T-helper 1 cell treated with Interleukin-12 subunit alpha and Interleukin-12 subunit beta and Interleukin-4 antibody, amounts not matched to agents 30 μg/mL and 1 μg/mL, for 36 hours (primary cell): ENCODE measurements around the gene UFD1.
A peak's percentile ranks its signal among the peaks of the same experiment; 100 is the strongest.

Source experiments
- H3K27ac Mint-ChIP-seq: one replicate; pipeline ENCODE4 v1.8.0; 2021; ENCODE audit warnings: mild to moderate bottlenecking, mixed read lengths
- H3K27me3 Mint-ChIP-seq: one replicate; pipeline ENCODE4 v1.8.0; 2021; ENCODE audit warnings: low read depth, mixed read lengths
- H3K36me3 Mint-ChIP-seq: one replicate; pipeline ENCODE4 v1.8.0; 2021; ENCODE audit warnings: low read depth, mixed read lengths
- H3K4me1 Mint-ChIP-seq: one replicate; pipeline ENCODE4 v1.8.0; 2021; ENCODE audit warnings: low read depth, mixed read lengths
- H3K4me3 Mint-ChIP-seq: one replicate; pipeline ENCODE4 v1.8.0; 2021; ENCODE audit warnings: mild to moderate bottlenecking, moderate library complexity, mixed read lengths
- H3K9me3 Mint-ChIP-seq: one replicate; pipeline ENCODE4 v1.8.0; 2021; ENCODE audit warnings: mixed read lengths

UFD1 gene

GRCh38 chr22:19477321-19478044, 1.5 kb downstream of the UFD1 start:
- Mint-ChIP-seq H3K27me3 (no peaks in the 10 kb centered on the region), H3K4me3 (peak overlapping the region; percentile 98), H3K4me1 (peaks cover 30% of the 10 kb centered on the region), H3K36me3 (peaks cover 17% of the 10 kb centered on the region), H3K27ac (peak overlapping the region; percentile 86), H3K9me3 (no peaks in the 10 kb centered on the region)

- no peaks in the 10 kb centered on the region for H3K9me3 Mint-ChIP-seq
- H3K4me1 Mint-ChIP-seq, result peaks cover 30% of the 10 kb centered on the region
- peaks cover 26% of the 10 kb centered on the region for H3K36me3 Mint-ChIP-seq
- no peaks in the 10 kb centered on the region for H3K27me3 Mint-ChIP-seq
- H3K27ac Mint-ChIP-seq, result peak overlapping the region; percentile 39
- H3K4me3 Mint-ChIP-seq, result no peak overlapping the region
Measured at GRCh38 chr22:19476023-19476422, 3.0 kb downstream of the UFD1 start.

- H3K27me3 Mint-ChIP-seq, result no peaks in the 10 kb centered on the region
- H3K9me3 Mint-ChIP-seq, result no peaks in the 10 kb centered on the region
- H3K4me1 Mint-ChIP-seq, result peaks cover 19% of the 10 kb centered on the region
- H3K4me3 Mint-ChIP-seq, result no peak overlapping the region
- no peak overlapping the region for H3K27ac Mint-ChIP-seq
- peaks cover 40% of the 10 kb centered on the region for H3K36me3 Mint-ChIP-seq
Measured at GRCh38 chr22:19473578-19473977, 5.4 kb downstream of the UFD1 start.

- Mint-ChIP-seq H3K4me1 (peaks cover 9% of the 10 kb centered on the region), H3K36me3 (peaks cover 51% of the 10 kb centered on the region), H3K27ac (no peak overlapping the region), H3K4me3 (no peak overlapping the region), H3K9me3 (no peaks in the 10 kb centered on the region), H3K27me3 (no peaks in the 10 kb centered on the region)
Measured at GRCh38 chr22:19472233-19472632, 6.8 kb downstream of the UFD1 start.

GRCh38 chr22:19471572-19471971, 7.4 kb downstream of the UFD1 start:
- H3K4me3 Mint-ChIP-seq, result no peak overlapping the region
- H3K27me3 Mint-ChIP-seq, result no peaks in the 10 kb centered on the region
- H3K27ac Mint-ChIP-seq, result no peak overlapping the region
- peaks cover 53% of the 10 kb centered on the region for H3K36me3 Mint-ChIP-seq
- H3K4me1 Mint-ChIP-seq, result peaks cover 6% of the 10 kb centered on the region
- no peaks in the 10 kb centered on the region for H3K9me3 Mint-ChIP-seq

GRCh38 chr22:19470010-19470409, 9.0 kb downstream of the UFD1 start:
- Mint-ChIP-seq H3K4me1 (peaks cover 8% of the 10 kb centered on the region), H3K36me3 (peaks cover 56% of the 10 kb centered on the region), H3K9me3 (no peaks in the 10 kb centered on the region), H3K4me3 (no peak overlapping the region), H3K27ac (no peak overlapping the region), H3K27me3 (no peaks in the 10 kb centered on the region)

- Mint-ChIP-seq H3K27me3 (no peaks in the 10 kb centered on the region), H3K9me3 (no peaks in the 10 kb centered on the region), H3K27ac (no peak overlapping the region), H3K36me3 (peaks cover 59% of the 10 kb centered on the region), H3K4me1 (peaks cover 14% of the 10 kb centered on the region), H3K4me3 (no peak overlapping the region)
Measured at GRCh38 chr22:19469421-19469820, 9.6 kb downstream of the UFD1 start.

GRCh38 chr22:19467912-19468311, 11.1 kb downstream of the UFD1 start:
- H3K9me3 Mint-ChIP-seq, result no peaks in the 10 kb centered on the region
- H3K27ac Mint-ChIP-seq, result no peak overlapping the region
- H3K27me3 Mint-ChIP-seq, result no peaks in the 10 kb centered on the region
- no peak overlapping the region for H3K4me3 Mint-ChIP-seq
- peaks cover 57% of the 10 kb centered on the region for H3K36me3 Mint-ChIP-seq
- peaks cover 12% of the 10 kb centered on the region for H3K4me1 Mint-ChIP-seq

- H3K9me3 Mint-ChIP-seq, result no peaks in the 10 kb centered on the region
- H3K27me3 Mint-ChIP-seq, result no peaks in the 10 kb centered on the region
- no peak overlapping the region for H3K27ac Mint-ChIP-seq
- peaks cover 12% of the 10 kb centered on the region for H3K4me1 Mint-ChIP-seq
- H3K36me3 Mint-ChIP-seq, result peaks cover 58% of the 10 kb centered on the region
- H3K4me3 Mint-ChIP-seq, result no peak overlapping the region
Measured at GRCh38 chr22:19466848-19467752, 11.9 kb downstream of the UFD1 start.

GRCh38 chr22:19466126-19466716, 12.8 kb downstream of the UFD1 start:
- H3K27ac Mint-ChIP-seq, result no peak overlapping the region
- peaks cover 12% of the 10 kb centered on the region for H3K4me1 Mint-ChIP-seq
- no peaks in the 10 kb centered on the region for H3K27me3 Mint-ChIP-seq
- H3K9me3 Mint-ChIP-seq, result no peaks in the 10 kb centered on the region
- peaks cover 51% of the 10 kb centered on the region for H3K36me3 Mint-ChIP-seq
- no peak overlapping the region for H3K4me3 Mint-ChIP-seq

- Mint-ChIP-seq H3K27ac (no peak overlapping the region), H3K27me3 (no peaks in the 10 kb centered on the region), H3K4me3 (no peak overlapping the region), H3K9me3 (no peaks in the 10 kb centered on the region), H3K36me3 (peaks cover 45% of the 10 kb centered on the region), H3K4me1 (peaks cover 12% of the 10 kb centered on the region)
Measured at GRCh38 chr22:19464975-19465374, 14.0 kb downstream of the UFD1 start.

GRCh38 chr22:19464546-19464945, 14.4 kb downstream of the UFD1 start:
- Mint-ChIP-seq H3K4me3 (no peak overlapping the region), H3K27ac (no peak overlapping the region), H3K36me3 (peaks cover 42% of the 10 kb centered on the region), H3K9me3 (no peaks in the 10 kb centered on the region), H3K27me3 (no peaks in the 10 kb centered on the region), H3K4me1 (peaks cover 12% of the 10 kb centered on the region)

- Mint-ChIP-seq H3K4me1 (peaks cover 12% of the 10 kb centered on the region), H3K27ac (peak overlapping the region; percentile 26), H3K36me3 (peaks cover 37% of the 10 kb centered on the region)
Measured at GRCh38 chr22:19463491-19464469, 15.2 kb downstream of the UFD1 start.

GRCh38 chr22:19463008-19463407, 16.0 kb downstream of the UFD1 start:
- H3K9me3 Mint-ChIP-seq, result no peaks in the 10 kb centered on the region

More at GRCh38 chr22:19463491-19464469, 15.2 kb downstream of the UFD1 start:
- Mint-ChIP-seq H3K4me3 (no peak overlapping the region), H3K9me3 (no peaks in the 10 kb centered on the region), H3K27me3 (no peaks in the 10 kb centered on the region)

More at GRCh38 chr22:19463008-19463407, 16.0 kb downstream of the UFD1 start:
- no peaks in the 10 kb centered on the region for H3K27me3 Mint-ChIP-seq
- H3K4me1 Mint-ChIP-seq, result peaks cover 12% of the 10 kb centered on the region
- peaks cover 30% of the 10 kb centered on the region for H3K36me3 Mint-ChIP-seq
- no peak overlapping the region for H3K4me3 Mint-ChIP-seq
- no peak overlapping the region for H3K27ac Mint-ChIP-seq
